ENCODE results near the gene OR6C70. TPM values are rescaled to one million over a fixed set of nuclear protein-coding genes. Genes with fewer than 3 reads are reported as not detected.

Gene OR6C70
- total RNA-seq, 1 donor from 2014 or later: not detected

DNA sequence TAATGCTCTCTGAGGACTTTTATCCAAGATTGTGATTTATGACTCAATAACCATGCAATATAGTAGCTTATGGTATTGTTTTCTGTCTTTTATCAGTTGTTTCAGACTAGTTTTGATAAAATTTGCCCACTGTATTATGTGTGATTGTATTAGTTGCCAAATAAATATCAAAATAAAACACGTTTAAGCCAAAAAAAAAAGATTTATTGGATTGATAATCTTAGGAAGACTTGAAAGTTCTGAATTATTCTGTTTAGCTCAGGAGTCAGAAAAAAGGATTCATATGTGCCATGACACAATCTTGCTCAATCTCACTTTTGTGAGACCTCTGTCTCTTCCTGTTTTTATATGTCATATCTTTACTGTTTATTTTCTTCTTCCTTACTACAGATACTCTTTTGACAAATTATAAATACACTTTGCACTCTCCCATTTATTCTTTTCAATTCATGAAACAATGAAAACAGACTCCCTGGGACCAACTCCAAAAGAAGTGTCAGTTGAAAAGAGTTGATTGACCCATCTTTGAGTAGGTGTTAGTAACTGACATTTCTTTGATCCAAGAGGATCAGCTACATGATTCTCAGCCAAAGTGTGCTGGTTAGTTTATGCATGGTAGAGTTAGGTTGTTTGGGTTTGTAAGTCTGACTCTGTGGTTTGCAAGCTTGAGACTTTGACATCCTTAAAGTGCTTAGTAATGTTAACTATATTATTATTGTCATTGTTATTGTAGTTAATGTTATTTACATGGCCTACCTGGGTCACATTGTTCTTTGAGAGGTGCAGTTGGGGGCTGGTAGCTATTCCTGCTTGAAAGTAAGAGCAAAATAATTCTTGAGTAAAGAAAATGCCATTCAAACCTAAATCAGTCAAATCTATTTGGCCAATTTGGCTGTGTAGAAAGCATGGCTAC lies 41.4 kb downstream of the OR6C70 start:
- Mint-ChIP-seq H3K4me3 (no peak overlapping the region), H3K27ac (no peak overlapping the region), H3K9me3 (no peaks in the 10 kb centered on the region)

DNA sequence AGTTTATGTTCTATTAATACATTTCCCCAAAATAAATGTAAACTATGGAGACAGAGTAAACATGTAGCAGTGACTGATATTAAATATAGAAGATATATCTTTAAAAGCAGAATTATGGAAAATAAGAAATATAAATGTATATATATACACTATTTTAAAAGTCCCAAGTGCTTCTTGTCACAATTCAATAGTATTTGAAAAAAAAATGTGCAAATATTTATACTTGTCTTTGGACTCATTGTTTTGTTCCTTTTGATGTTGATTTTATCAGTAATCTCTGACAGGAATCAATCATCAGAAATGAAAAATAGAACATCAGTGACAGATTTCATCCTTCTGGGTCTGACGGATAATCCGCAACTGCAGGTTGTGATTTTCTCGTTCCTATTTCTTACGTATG lies 44.0 kb downstream of the OR6C70 start, which contains the start of gene OR6C76:
TSS of gene OR6C76 (plus strand) at position 301 of the 400 bp plus-strand sequence. CDS start at position 301, 0 bp downstream.
- Mint-ChIP-seq H3K27me3 (ENCODE audit: low read depth) (peaks cover 6% of the 10 kb centered on the region), H3K9me3 (no peaks in the 10 kb centered on the region), H3K36me3 (no peaks in the 10 kb centered on the region), H3K4me3 (no peak within 1 kb of the TSS), H3K4me1 (no peaks in the 10 kb centered on the region), H3K27ac (no peak within 1 kb of the TSS)
- TF ChIP-seq, protein P1, sequence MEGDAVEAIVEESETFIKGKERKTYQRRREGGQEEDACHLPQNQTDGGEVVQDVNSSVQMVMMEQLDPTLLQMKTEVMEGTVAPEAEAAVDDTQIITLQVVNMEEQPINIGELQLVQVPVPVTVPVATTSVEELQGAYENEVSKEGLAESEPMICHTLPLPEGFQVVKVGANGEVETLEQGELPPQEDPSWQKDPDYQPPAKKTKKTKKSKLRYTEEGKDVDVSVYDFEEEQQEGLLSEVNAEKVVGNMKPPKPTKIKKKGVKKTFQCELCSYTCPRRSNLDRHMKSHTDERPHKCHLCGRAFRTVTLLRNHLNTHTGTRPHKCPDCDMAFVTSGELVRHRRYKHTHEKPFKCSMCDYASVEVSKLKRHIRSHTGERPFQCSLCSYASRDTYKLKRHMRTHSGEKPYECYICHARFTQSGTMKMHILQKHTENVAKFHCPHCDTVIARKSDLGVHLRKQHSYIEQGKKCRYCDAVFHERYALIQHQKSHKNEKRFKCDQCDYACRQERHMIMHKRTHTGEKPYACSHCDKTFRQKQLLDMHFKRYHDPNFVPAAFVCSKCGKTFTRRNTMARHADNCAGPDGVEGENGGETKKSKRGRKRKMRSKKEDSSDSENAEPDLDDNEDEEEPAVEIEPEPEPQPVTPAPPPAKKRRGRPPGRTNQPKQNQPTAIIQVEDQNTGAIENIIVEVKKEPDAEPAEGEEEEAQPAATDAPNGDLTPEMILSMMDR (IDR thresholded peaks at IDR 0.05; ENCODE audit: unreplicated experiment): no peak
- DNase-seq (ENCODE audit: low spot score in 2 of 2, unreplicated experiment in 2 of 2): no peak

More for the DNA sequence above, 41.4 kb downstream of the OR6C70 start:
- Mint-ChIP-seq H3K27me3 (ENCODE audit: low read depth) (peaks cover 6% of the 10 kb centered on the region), H3K4me1 (no peaks in the 10 kb centered on the region), H3K36me3 (no peaks in the 10 kb centered on the region)
- TF ChIP-seq, protein P1 (IDR thresholded peaks at IDR 0.05; ENCODE audit: unreplicated experiment): no peak
- DNase-seq (ENCODE audit: low spot score in 2 of 2, unreplicated experiment in 2 of 2): no peak

DNA sequence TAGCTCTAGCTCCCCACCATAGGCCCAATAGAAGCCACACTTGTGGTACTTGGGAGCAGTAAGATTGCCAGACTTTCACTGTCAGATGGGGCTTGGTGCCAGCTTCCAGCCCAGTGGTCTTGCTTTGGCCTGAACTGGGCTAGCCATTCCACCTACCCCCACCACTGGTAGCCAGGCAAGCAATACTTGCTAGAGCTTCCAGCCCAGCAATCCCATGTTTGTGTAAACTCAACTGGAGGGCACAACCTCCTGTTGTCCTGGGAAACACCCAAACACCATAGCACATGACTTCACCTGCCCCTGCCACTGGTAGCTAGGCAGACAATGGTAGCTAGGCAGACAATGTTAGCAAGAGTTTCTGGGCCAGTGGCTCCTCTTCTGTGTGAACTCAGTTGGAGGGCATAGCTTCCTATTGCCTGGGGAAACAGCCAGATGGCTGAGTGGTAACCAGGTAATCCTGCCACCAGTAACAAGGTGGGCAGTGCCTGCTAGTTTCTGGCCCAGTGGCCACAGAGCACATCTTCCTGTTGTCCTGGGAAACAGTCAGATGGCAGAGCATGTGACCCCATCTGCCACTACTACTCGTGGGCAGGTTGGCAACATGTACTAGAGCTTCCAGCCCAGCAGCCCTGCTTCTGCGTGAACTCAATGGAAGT lies 49.5 kb downstream of the OR6C70 start:
- H3K4me3 Mint-ChIP-seq: no peak overlapping the region
- peaks cover 31% of the 10 kb centered on the region for H3K9me3 Mint-ChIP-seq
- peaks cover 3% of the 10 kb centered on the region for H3K27me3 Mint-ChIP-seq (ENCODE audit: low read depth)
- TF ChIP-seq, protein P1 (IDR thresholded peaks at IDR 0.05; ENCODE audit: unreplicated experiment): no peak
- H3K4me1 Mint-ChIP-seq: no peaks in the 10 kb centered on the region
- H3K27ac Mint-ChIP-seq: no peak overlapping the region
- no peak for DNase-seq (ENCODE audit: low spot score in 2 of 2, unreplicated experiment in 2 of 2)
- H3K36me3 Mint-ChIP-seq: no peaks in the 10 kb centered on the region

Other genes starting within 250 kb of the OR6C70 start
- not detected in 3 replicates for gene OR10A7, start 249.1 kb downstream of the OR6C70 start, total RNA-seq
- gene OR6C74, start 225.5 kb downstream of the OR6C70 start, total RNA-seq: not detected in 3 replicates
- not detected in 3 replicates for gene OR6C6, start 173.6 kb downstream of the OR6C70 start, total RNA-seq
- not detected in 3 replicates for gene OR6C1, start 155.8 kb downstream of the OR6C70 start, total RNA-seq
- not detected in 3 replicates for gene OR6C3, start 139.4 kb downstream of the OR6C70 start, total RNA-seq
- not detected in 3 replicates for gene OR6C75, start 107.2 kb downstream of the OR6C70 start, total RNA-seq
- gene OR6C65, start 69.6 kb downstream of the OR6C70 start, total RNA-seq: not detected in 3 replicates
- gene OR6C76, start 43.9 kb downstream of the OR6C70 start, total RNA-seq: not detected in 3 replicates
- gene OR6C2, start 26.1 kb downstream of the OR6C70 start, total RNA-seq: not detected in 3 replicates
- gene OR6C68, start 22.2 kb upstream of the OR6C70 start, total RNA-seq: not detected in 3 replicates
- gene OR6C4, start 79.5 kb upstream of the OR6C70 start, total RNA-seq: not detected in 3 replicates
- gene OR2AP1, start 102.3 kb upstream of the OR6C70 start, total RNA-seq: 0.13 to 0.29 TPM (median 0.22 TPM) in 3 replicates
- not detected in 3 replicates for gene OR10P1, start 166.8 kb upstream of the OR6C70 start, total RNA-seq
- gene ITGA7, start 237.8 kb upstream of the OR6C70 start, total RNA-seq: 32.5 to 34.0 TPM (median 33.2 TPM) in 3 replicates
- gene BLOC1S1, start 245.9 kb upstream of the OR6C70 start, total RNA-seq: 58.0 to 63.4 TPM (median 61.6 TPM) in 3 replicates